Neural crest cell (in vitro differentiated cells): ENCODE data around the gene PRKAR2B. TPM values are rescaled to one million over a fixed set of nuclear protein-coding genes. Genes with fewer than 3 reads are reported as not detected.
"Not testable (repeated sequence)": the region's sequence is repeated elsewhere in the genome, so short reads cannot be mapped to it uniquely, and the experiment has no call there.

Source experiments
- DNase-seq: peaks from one replicate; pipeline ENCODE4 v3.0.0; 2021; ENCODE audit warnings: low read depth, mixed read lengths, low spot score
- H3K27ac Mint-ChIP-seq: one replicate; pipeline ENCODE4 v1.8.0; 2021; ENCODE audit warnings: mild to moderate bottlenecking, mixed read lengths; ENCODE audit not compliant: unreplicated experiment
- H3K27me3 Mint-ChIP-seq: 2 replicates; pipeline ENCODE4 v1.8.0; 2021; ENCODE audit warnings: low read depth, mild to moderate bottlenecking, mixed read lengths
- H3K36me3 Mint-ChIP-seq: 2 replicates; pipeline ENCODE4 v1.8.0; 2021; ENCODE audit warnings: low read depth, mild to moderate bottlenecking, mixed read lengths
- H3K4me1 Mint-ChIP-seq: 2 replicates; pipeline ENCODE4 v1.8.0; 2021; ENCODE audit warnings: mixed read lengths
- H3K4me3 Mint-ChIP-seq: one replicate; pipeline ENCODE4 v1.8.0; 2021; ENCODE audit warnings: mild to moderate bottlenecking, mixed read lengths
- H3K9me3 Mint-ChIP-seq: 2 replicates; pipeline ENCODE4 v1.8.0; 2021; ENCODE audit warnings: mixed read lengths
- CTCF ChIP-seq: fragments of 200-600 bp; sonication (generic); conservative IDR thresholded peaks from 2 replicates; pipeline ENCODE4 v1.5.0; 2021; ENCODE audit warnings: antibody characterized with exemption, mild to moderate bottlenecking
- total RNA-seq: library from RNA; stranded (reverse); gene quantifications from 2 replicates; pipeline ENCODE4 v1.2.1, GENCODE V29; 2021

Gene PRKAR2B
- total RNA-seq, 1 donor from 2014 or later = 14.4 TPM

- Mint-ChIP-seq H3K4me1 (peaks cover 12% of the 10 kb centered on the region), H3K4me3 (no peak overlapping the region), H3K27ac (no peak overlapping the region), H3K36me3 (no peaks in the 10 kb centered on the region), H3K9me3 (no peaks in the 10 kb centered on the region), H3K27me3 (no peaks in the 10 kb centered on the region)
- TF ChIP-seq CTCF = no peak
- DNase-seq = no peak
These were observed 83.7 kb downstream of the PRKAR2B start for GRCh38 chr7:107128217-107128616.

DNA sequence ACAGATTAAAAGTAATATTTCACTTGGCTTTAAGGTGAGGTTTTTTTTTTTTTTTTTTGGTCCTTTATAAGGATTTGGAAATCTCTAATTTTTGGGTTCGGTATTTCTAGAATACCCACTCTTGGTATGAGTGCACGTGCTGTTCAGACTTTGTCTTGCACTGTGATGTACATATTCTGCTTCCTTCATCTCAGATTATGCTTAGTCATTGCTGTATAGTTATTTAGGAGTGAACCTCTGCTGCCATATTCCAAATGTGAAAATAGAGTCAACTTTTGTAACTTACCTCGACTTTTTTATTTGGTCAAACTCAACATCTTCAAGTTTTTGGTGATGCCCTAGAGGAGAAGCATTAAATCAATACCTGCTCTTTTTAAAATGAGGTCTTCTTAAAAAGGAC, 84.2 kb downstream of the PRKAR2B start:
- DNase-seq = no peak
- no peak for TF ChIP-seq CTCF
- Mint-ChIP-seq H3K9me3 (no peaks in the 10 kb centered on the region), H3K4me3 (no peak overlapping the region), H3K27ac (no peak overlapping the region), H3K4me1 (peaks cover 12% of the 10 kb centered on the region), H3K36me3 (no peaks in the 10 kb centered on the region), H3K27me3 (no peaks in the 10 kb centered on the region)

DNA sequence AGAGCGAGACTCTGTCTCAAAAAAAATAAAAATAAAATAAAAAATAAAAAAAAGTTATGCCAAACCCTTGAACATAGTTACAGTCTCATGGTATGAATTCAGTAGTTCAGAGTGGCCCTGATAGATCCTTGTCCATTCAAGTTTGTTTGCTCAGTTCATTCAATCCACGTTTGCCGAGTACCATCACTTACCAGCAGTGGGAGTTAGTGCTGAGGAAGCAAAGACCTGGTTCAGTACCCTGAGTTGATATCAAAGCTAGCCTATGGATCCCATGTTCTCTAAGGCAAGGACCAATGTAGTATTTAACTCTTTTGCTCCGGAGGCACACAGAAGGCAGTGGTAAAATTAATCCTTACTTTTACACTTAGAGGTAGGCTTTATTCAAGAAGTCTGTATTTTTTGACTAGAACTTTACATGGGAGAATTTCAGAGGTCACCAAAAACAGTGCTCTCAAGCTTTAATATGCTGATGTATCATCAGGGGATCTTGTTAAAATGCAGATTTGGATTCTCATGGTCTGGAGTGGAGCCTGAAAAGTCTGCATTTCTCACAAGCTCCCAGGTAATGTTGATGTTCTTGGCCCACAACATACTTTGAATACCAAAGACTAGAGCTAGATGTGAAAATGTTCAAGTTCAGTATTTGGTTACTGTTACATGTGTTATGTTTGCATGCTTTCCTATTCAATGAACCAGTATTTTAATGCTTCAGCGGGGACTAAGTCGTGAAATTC, 86.1 kb downstream of the PRKAR2B start:
- Mint-ChIP-seq H3K27ac (no peak overlapping the region), H3K4me1 (peaks cover 12% of the 10 kb centered on the region), H3K36me3 (peaks cover 5% of the 10 kb centered on the region), H3K27me3 (no peaks in the 10 kb centered on the region), H3K9me3 (peaks cover 3% of the 10 kb centered on the region), H3K4me3 (no peak overlapping the region)
- no peak for DNase-seq
- TF ChIP-seq CTCF = no peak

DNA sequence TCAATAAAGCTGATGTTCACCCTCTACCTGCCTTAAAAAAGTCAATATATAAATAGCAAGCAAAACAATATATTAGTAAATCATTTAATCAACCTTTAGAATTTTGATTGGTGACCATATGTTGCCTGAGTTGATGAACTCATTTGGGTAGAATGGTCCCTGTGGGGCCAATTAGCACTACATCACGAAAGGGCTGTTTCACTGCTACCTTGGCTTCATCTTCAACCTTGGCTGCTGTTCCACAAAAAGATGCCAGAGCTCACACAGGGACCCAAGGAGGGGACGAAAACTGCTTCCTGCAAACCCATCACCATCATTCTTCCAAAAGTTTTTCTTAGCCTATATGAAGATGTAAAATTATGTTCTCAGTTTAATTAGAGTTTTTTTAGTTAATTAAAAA, 88.9 kb downstream of the PRKAR2B start:
- peaks cover 7% of the 10 kb centered on the region for H3K36me3 Mint-ChIP-seq
- no peak for DNase-seq
- H3K27me3 Mint-ChIP-seq = no peaks in the 10 kb centered on the region
- peaks cover 3% of the 10 kb centered on the region for H3K9me3 Mint-ChIP-seq
- no peak overlapping the region for H3K27ac Mint-ChIP-seq
- H3K4me1 Mint-ChIP-seq = peaks cover 12% of the 10 kb centered on the region
- no peak for TF ChIP-seq CTCF
- H3K4me3 Mint-ChIP-seq = no peak overlapping the region

DNA sequence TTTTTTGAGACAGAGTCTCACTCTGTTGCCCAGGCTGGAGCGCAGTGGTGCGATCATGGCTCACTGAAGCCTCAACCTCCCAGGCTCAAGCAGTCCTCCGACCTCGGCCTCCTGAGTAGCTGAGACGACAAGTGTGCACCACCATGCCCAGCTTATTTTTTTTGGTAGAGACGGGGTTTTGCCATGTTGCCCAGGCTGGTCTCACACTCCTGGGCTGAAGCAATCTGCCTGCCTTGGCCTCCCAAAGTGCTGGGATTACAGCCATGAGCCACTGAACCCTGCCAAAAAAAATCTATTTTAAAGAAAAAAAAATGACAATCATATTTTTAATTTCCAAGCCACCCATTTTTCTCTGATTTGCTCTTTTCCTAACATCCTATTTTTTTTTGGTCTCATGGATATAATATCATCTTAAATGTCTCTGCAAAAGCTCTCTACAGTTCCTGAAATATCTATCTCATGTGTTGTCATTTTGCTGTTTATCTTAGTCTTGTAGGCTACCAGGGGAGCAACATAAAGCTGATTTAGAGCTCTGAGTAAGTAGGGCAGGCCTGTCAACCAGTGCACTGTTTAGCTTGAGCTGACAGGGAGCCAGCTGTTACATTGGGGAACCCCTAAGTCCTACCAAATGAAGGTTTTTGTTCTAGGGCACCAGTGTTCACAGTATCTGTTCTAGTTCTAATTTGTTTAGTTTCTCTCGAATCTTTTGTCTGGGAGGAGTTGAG, 94.4 kb downstream of the PRKAR2B start:
- Mint-ChIP-seq H3K36me3 (peaks cover 7% of the 10 kb centered on the region), H3K4me3 (no peak overlapping the region), H3K4me1 (no peaks in the 10 kb centered on the region), H3K27me3 (no peaks in the 10 kb centered on the region), H3K9me3 (peaks cover 3% of the 10 kb centered on the region), H3K27ac (no peak overlapping the region)
- TF ChIP-seq CTCF = no peak
- DNase-seq = no peak

GRCh38 chr7:107143875-107144274, 99.4 kb downstream of the PRKAR2B start:
- H3K4me1 Mint-ChIP-seq, H3K9me3 Mint-ChIP-seq, H3K27me3 Mint-ChIP-seq, H3K36me3 Mint-ChIP-seq, H3K4me3 Mint-ChIP-seq, DNase-seq, H3K27ac Mint-ChIP-seq: not testable (repeated sequence)
